T-cell (primary cell): ENCODE results near the gene PPP1R8. TPM values are rescaled to one million over a fixed set of nuclear protein-coding genes. Genes with fewer than 3 reads are reported as not detected.

Experiments
- ATAC-seq, 4 experiments: fragments of 200-7000 bp in 3 of 4; fragments of 150-1000 bp in 1 of 4; cut with Tn5 transposase; replicated peaks in 1 of 4; 1 replicate in 3 of 4; 2 replicates in 1 of 4; pipeline ENCODE4 v1.10.0; 2021; ENCODE audit warnings: moderate library complexity in 3 of 4, mild to moderate bottlenecking in 2 of 4, moderate number of reproducible peaks in 1 of 4
- CTCF ChIA-PET, 2 donors: fragments of 300-600 bp; sonication (Branson Sonifier 250); formaldehyde crosslinking; loops; one replicate each; lab custom pipeline; 2022; ENCODE audit warnings: antibody characterized with exemption in 2 of 2; lab: Charles Lee
- POLR2A ChIA-PET, 2 donors: fragments of 300-600 bp; sonication (Branson Sonifier 250); formaldehyde crosslinking; loops; one replicate each; lab custom pipeline; 2022; ENCODE audit warnings: antibody characterized with exemption in 2 of 2; lab: Charles Lee
- DNase-seq, 35 experiments: peaks; one replicate each; pipeline versions ENCODE4 v3.0.0 to v3.0.0-alpha.2; 2013 to 2023
- H3K27ac ChIP-seq: one replicate; pipeline ENCODE4 v1.5.1; 2013; ENCODE audit warnings: low read length
- H3K27me3 ChIP-seq, 2 experiments: replicated peaks in 1 of 2; 1 replicate in 1 of 2; 2 replicates in 1 of 2; pipeline versions ENCODE4 v1.6.1 to v1.7.0; 2013; ENCODE audit warnings: low read length in 1 of 2, mixed read lengths in 1 of 2; ENCODE audit not compliant: control insufficient read depth in 2 of 2, insufficient read depth in 2 of 2; ENCODE audit errors: extremely low read depth in 1 of 2
- H3K36me3 ChIP-seq, 2 donors: 1 replicate in 1 of 2; 2 replicates in 1 of 2; pipeline versions ENCODE4 v1.6.1 to v1.7.0; 2013; ENCODE audit warnings: low read length in 1 of 2; ENCODE audit not compliant: control insufficient read depth in 2 of 2, insufficient read depth in 1 of 2; ENCODE audit errors: extremely low read depth in 1 of 2
- H3K4me1 ChIP-seq, 2 experiments: 1 replicate in 1 of 2; 2 replicates in 1 of 2; pipeline versions ENCODE4 v1.6.1 to v1.7.0; 2013; ENCODE audit warnings: low read length in 2 of 2, mixed read lengths in 1 of 2; ENCODE audit not compliant: insufficient read depth in 2 of 2, control insufficient read depth in 1 of 2; ENCODE audit errors: extremely low read depth in 1 of 2
- H3K4me3 ChIP-seq, 2 donors: 1 replicate in 1 of 2; 2 replicates in 1 of 2; pipeline versions ENCODE4 v1.5.1 to v1.7.0; 2013; ENCODE audit warnings: mild to moderate bottlenecking in 2 of 2, low read length in 1 of 2, moderate library complexity in 1 of 2; ENCODE audit not compliant: control insufficient read depth in 1 of 2; ENCODE audit errors: extremely low read depth in 1 of 2
- H3K9me3 ChIP-seq: 2 replicates; pipeline ENCODE4 v1.7.0; 2013
- H3K27ac Mint-ChIP-seq, 2 donors: one replicate each; pipeline ENCODE4 v1.8.0; 2020 to 2021; ENCODE audit warnings: mild to moderate bottlenecking in 2 of 2, mixed read lengths in 2 of 2
- H3K27me3 Mint-ChIP-seq, 2 donors: one replicate each; pipeline ENCODE4 v1.8.0; 2021 to 2022; ENCODE audit warnings: mixed read lengths in 2 of 2
- H3K36me3 Mint-ChIP-seq: one replicate; pipeline ENCODE4 v1.8.0; 2021; ENCODE audit warnings: mixed read lengths
- H3K4me1 Mint-ChIP-seq, 3 donors: one replicate each; pipeline ENCODE4 v1.8.0; 2020 to 2022; ENCODE audit warnings: mixed read lengths in 3 of 3, mild to moderate bottlenecking in 1 of 3
- H3K4me3 Mint-ChIP-seq, 3 donors: one replicate each; pipeline ENCODE4 v1.8.0; 2020 to 2022; ENCODE audit warnings: mild to moderate bottlenecking in 3 of 3, mixed read lengths in 3 of 3, moderate library complexity in 3 of 3
- H3K9me3 Mint-ChIP-seq, 3 donors: one replicate each; pipeline ENCODE4 v1.8.0; 2020 to 2022; ENCODE audit warnings: mixed read lengths in 3 of 3
- WGBS: methylation state at CpG from one replicate; pipeline ENCODE4 v1.1.5; 2013; ENCODE audit warnings: missing lambda C conversion rate; ENCODE audit not compliant: insufficient coverage; 5-methylcytosine and 5-hydroxymethylcytosine counted together
- total RNA-seq, 35 experiments: library from RNA in 6 of 35; stranded (reverse) in 6 of 35; fragments of 120-200 nt in 1 of 35; gene quantifications; one replicate each; pipeline versions ENCODE4 v1.2.1 to v1.2.4 and lab custom pipeline; 2013 to 2026

Gene PPP1R8
- total RNA-seq, 5 donors from 2014 or later (not counting 1 experiment from before 2014, with no cell fraction given): 20.5 to 48.1 (median 40.5) TPM

- H3K36me3 Mint-ChIP-seq: peaks cover 60% of the 10 kb centered on the region
- DNase-seq (peak in 16 of 35 experiments; percentile 24 to 69 (median 42)), ATAC-seq (peak in 1 of 4 experiments; percentile 57)
- H3K27ac Mint-ChIP-seq: peak overlapping the region; percentile 67 to 96
- ChIA-PET POLR2A (interaction anchor here in 1 of 2 donors (0.5 kb wide), 1 partner anchor 34 kb away, joined by 9 read pairs; no protein-coding TSS in a partner anchor), CTCF (interaction anchor here (0.5 to 1.1 kb wide), 2 partner anchors 33 to 1577 kb away, joined by 3 to 5 read pairs; no protein-coding TSS in a partner anchor)
- H3K9me3 Mint-ChIP-seq: no peaks in the 10 kb centered on the region
- Histone ChIP-seq H3K4me3 (no peak overlapping the region), H3K27me3 (no peaks in the 10 kb centered on the region), H3K27ac (peak overlapping the region; percentile 81), H3K36me3 (peaks cover 13 to 51% of the 10 kb centered on the region in 2 donors), H3K9me3 (no peaks in the 10 kb centered on the region), H3K4me1 (peaks cover 38 to 58% of the 10 kb centered on the region in 2 experiments)
- H3K4me3 Mint-ChIP-seq: peak overlapping the region in 2 of 3 donors; percentile 47 to 51
- no peaks in the 10 kb centered on the region for H3K27me3 Mint-ChIP-seq
- WGBS: 32% methylated on average over 3 of the region's 7 CpGs
- peaks cover 24 to 72% (median 68%) of the 10 kb centered on the region in 3 donors for H3K4me1 Mint-ChIP-seq
Observed at GRCh38 chr1:27891196-27891889, 60.8 kb downstream of the PPP1R8 start.

GRCh38 chr1:27894521-27894920 lies 63.9 kb downstream of the PPP1R8 start:
- DNase-seq: no peak
- WGBS: 64% methylated on average over 1 of the region's 3 CpGs
- Mint-ChIP-seq H3K4me3 (no peak overlapping the region), H3K4me1 (peaks cover 7 to 43% (median 39%) of the 10 kb centered on the region in 3 donors), H3K9me3 (no peaks in the 10 kb centered on the region), H3K36me3 (peaks cover 51% of the 10 kb centered on the region), H3K27ac (peak overlapping the region in 1 of 2 donors; percentile 81), H3K27me3 (no peaks in the 10 kb centered on the region)
- no peak overlapping the region for H3K4me3 ChIP-seq
- no peak for ATAC-seq
- ChIA-PET POLR2A (interaction anchor here (0.5 to 0.6 kb wide), 2 partner anchors 13 to 110 kb away, joined by 3 to 4 read pairs; no protein-coding TSS in a partner anchor), CTCF (interaction anchor here in 1 of 2 donors (0.6 kb wide), 1 partner anchor 182 kb away, joined by 3 read pairs; no protein-coding TSS in a partner anchor)
- no peaks in the 10 kb centered on the region for H3K9me3 ChIP-seq
- peaks cover 23 to 27% of the 10 kb centered on the region in 2 experiments for H3K4me1 ChIP-seq
- peak overlapping the region; percentile 26 for H3K27ac ChIP-seq
- H3K27me3 ChIP-seq: no peaks in the 10 kb centered on the region
- peaks cover 11 to 62% of the 10 kb centered on the region in 2 donors for H3K36me3 ChIP-seq

Other genes with a start within 250 kb of the PPP1R8 start
- gene AHDC1, start 226.6 kb upstream of the PPP1R8 start, total RNA-seq: 10 to 100 TPM; 21.9 to 26.4 (median 23.1) TPM
- 10 to 100 TPM in 2 of 5 donors, 1 to 10 TPM in 3; 3.2 to 37.3 (median 5.7) TPM for gene FGR, start 195.6 kb upstream of the PPP1R8 start, total RNA-seq
- 10 to 100 TPM; 28.2 to 52.1 (median 40.7) TPM for gene IFI6, start 158.6 kb upstream of the PPP1R8 start, total RNA-seq
- 10 to 100 TPM; 18.1 to 23.4 (median 21.2) TPM for gene FAM76A, start 104.8 kb upstream of the PPP1R8 start, total RNA-seq
- gene STX12, start 57.6 kb upstream of the PPP1R8 start, total RNA-seq: 10 to 100 TPM; 21.2 to 31.4 (median 27.4) TPM
- 100 to 1,000 TPM in 2 of 5 donors, 10 to 100 TPM in 3; 39.0 to 124 (median 94.8) TPM for gene THEMIS2, start 41.8 kb downstream of the PPP1R8 start, total RNA-seq
- 10 to 100 TPM; 36.1 to 68.9 (median 53.5) TPM for gene RPA2, start 83.8 kb downstream of the PPP1R8 start, total RNA-seq
- gene SMPDL3B, start 104.2 kb downstream of the PPP1R8 start, total RNA-seq: under 1 TPM in 4 of 5 donors, not detected in 1; 0.22 to 0.44 (median 0.33) TPM
- gene XKR8, start 129.2 kb downstream of the PPP1R8 start, total RNA-seq: 10 to 100 TPM in 3 of 5 donors, 1 to 10 TPM in 2; 7.7 to 18.3 (median 14.4) TPM